ENCODE results near the gene FPGS.

DNA sequence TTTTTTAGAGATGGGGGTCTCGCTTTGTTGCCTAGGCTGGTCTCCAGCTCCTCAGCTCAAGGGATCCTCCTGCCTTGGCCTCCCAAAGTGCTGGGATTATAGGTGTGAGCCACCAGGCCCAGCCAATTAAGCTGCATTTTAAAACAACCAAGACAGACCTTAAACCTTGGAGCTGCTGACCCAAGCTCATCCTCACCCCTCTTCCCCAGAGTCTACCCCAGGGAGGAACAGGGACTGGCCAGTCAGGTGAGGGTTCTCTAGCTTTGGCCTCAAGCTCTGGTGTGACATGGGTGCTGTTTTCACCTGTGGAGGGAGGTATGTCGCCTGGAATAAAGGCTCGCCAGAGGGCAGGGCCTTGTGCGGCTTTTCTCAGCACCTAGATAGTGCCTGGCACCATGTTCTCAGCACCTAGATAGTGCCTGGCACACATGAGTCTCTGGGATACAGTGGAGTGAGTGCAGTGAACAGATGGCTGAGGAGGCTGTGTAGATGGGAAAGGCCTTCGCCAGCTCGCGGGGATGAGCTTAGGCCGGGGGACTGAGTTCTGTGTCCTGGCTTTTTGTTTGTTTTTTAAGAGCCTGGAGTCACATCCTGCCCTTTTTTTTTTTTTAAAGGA is 9.5 kb upstream of the FPGS start:
- TF ChIP-seq, protein P1, sequence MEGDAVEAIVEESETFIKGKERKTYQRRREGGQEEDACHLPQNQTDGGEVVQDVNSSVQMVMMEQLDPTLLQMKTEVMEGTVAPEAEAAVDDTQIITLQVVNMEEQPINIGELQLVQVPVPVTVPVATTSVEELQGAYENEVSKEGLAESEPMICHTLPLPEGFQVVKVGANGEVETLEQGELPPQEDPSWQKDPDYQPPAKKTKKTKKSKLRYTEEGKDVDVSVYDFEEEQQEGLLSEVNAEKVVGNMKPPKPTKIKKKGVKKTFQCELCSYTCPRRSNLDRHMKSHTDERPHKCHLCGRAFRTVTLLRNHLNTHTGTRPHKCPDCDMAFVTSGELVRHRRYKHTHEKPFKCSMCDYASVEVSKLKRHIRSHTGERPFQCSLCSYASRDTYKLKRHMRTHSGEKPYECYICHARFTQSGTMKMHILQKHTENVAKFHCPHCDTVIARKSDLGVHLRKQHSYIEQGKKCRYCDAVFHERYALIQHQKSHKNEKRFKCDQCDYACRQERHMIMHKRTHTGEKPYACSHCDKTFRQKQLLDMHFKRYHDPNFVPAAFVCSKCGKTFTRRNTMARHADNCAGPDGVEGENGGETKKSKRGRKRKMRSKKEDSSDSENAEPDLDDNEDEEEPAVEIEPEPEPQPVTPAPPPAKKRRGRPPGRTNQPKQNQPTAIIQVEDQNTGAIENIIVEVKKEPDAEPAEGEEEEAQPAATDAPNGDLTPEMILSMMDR (optimal IDR thresholded peaks at IDR 0.05 in 1 of 3, IDR thresholded peaks at IDR 0.05 in 1 of 3, conservative IDR thresholded peaks at IDR 0.05 in 1 of 3; ENCODE audit: extremely low read depth in 1 of 3, insufficient read depth in 2 of 3, low read length in 3 of 3), result no peak
- TF ChIP-seq EZH2 (IDR thresholded peaks at IDR 0.05; ENCODE audit: low read length), result no peak
